Measurements from ENCODE around the gene C11orf52. TPM values are rescaled to one million over a fixed set of nuclear protein-coding genes. Genes with fewer than 3 reads are reported as not detected.

Gene C11orf52
- total RNA-seq, 4 donors from 2014 or later = 3.5 to 7.5 (median 4.1) TPM; not detected in 1

DNA sequence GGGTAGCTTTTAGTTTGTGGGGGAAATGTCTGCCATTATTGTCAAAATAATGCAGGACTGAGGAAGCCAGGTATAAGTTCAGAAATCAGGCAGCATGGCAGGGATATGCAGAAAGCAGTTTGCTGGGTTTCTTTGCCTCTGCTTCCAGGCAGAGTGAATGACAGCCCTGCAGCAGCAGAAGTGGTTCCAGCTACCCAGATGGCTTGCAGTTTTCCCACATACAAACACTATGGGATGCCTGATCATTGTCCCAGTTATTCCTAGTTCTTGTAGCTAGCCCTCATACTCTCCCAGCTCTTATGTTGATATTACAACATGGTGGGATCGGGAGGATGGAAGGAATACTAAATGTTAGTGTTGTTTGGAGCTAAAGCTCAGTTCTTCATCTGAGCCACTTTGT is 15.6 kb downstream of the C11orf52 start:
- no peak for TF ChIP-seq CTCF (IDR thresholded peaks at IDR 0.05; ENCODE audit: low read depth)

GRCh38 chr11:111935317-111936039 is 16.8 kb downstream of the C11orf52 start:
- TF ChIP-seq CTCF (IDR thresholded peaks at IDR 0.05; ENCODE audit: low read depth) = no peak

DNA sequence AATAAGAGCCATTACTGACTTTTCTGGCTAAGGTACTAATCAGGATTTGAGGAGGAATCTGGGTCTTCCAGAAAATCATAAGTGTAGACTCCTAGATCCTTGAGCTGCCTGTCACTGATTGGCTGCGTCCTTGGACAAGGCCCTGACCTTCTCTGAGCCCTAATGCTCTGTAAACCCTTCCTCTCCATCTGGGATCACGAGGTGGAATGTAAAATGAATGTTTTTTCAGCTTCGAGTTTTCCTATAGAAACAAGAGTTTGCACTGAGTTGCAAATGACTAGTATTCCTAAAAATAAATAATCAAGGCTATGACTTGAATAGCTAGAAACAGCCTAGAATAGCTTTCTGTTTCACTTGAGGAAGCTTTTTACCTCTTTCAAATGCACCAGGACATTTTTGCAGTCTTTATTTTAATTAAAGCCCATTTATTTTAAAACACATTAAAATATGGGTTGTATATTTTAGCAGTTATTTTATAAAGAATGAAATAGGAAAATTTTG is 17.4 kb downstream of the C11orf52 start:
- TF ChIP-seq CTCF (IDR thresholded peaks at IDR 0.05; ENCODE audit: low read depth) = no peak

- TF ChIP-seq CTCF (IDR thresholded peaks at IDR 0.05; ENCODE audit: low read depth) = no peak
Measured at GRCh38 chr11:111937461-111937769, 18.7 kb downstream of the C11orf52 start.

- TF ChIP-seq CTCF (IDR thresholded peaks at IDR 0.05; ENCODE audit: low read depth) = no peak
Measured at GRCh38 chr11:111937844-111938243, 19.1 kb downstream of the C11orf52 start.

GRCh38 chr11:111938687-111939160 is 20.0 kb downstream of the C11orf52 start:
- TF ChIP-seq CTCF (IDR thresholded peaks at IDR 0.05; ENCODE audit: low read depth) = no peak

GRCh38 chr11:111939836-111940604 is 21.3 kb downstream of the C11orf52 start:
- TF ChIP-seq CTCF (IDR thresholded peaks at IDR 0.05; ENCODE audit: low read depth) = no peak
